Raji (cell line): ENCODE measurements around the gene PGA4.
"Not testable (repeated sequence)": the region's sequence is repeated elsewhere in the genome, so short reads cannot be mapped to it uniquely, and the experiment has no call there.

ENCODE experiments used
- POLR2A ChIP-seq: IDR thresholded peaks from 2 replicates; pipeline ENCODE4 v1.6.1; 2011; ENCODE audit warnings: low read depth, low read length, control low read depth; ENCODE audit not compliant: insufficient read depth

PGA4 gene

DNA sequence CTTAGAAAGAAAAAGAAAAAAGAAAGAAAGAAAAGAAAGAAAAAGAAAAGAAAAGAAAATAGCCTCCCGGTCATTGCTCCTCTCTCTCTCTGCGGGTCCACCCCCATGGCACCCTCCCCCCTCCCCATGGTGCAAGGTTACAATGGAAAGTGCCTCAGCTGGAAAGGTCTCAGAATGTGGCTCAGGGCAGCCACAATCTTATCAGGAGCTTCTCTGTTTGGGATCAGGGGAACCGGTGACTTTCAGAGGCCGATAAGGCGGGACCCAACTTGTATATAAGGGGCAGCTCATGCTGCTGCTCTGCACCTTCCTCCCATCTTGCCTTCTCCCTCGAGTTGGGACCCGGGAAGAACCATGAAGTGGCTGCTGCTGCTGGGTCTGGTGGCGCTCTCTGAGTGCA is at the start of gene PGA4:
TSS of gene PGA4 (plus strand) at position 301 of the 400 bp plus-strand sequence. CDS start at position 355, 54 bp downstream.
- TF ChIP-seq POLR2A: not testable (repeated sequence)

DNA sequence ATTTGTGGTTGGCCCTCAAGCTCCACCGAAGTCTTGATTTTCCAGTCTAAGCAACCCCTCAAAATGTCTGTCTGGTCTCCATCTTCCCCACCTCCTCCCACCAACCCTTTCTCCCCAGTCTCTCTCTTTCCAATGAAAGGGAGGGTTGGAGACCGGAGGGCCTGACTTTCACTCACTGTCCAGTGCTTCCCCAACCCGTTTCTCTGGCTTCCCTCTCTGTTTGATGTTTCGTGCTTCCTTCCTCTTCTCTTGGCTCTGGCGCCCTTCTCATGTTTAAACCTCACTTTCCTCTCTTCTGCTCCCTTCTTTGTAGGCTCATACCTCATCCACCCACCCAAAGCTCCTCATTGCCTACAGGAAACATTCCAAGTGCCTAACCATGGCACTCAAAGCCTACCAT is 49.8 kb upstream of the PGA4 start:
- no peak for TF ChIP-seq POLR2A

DNA sequence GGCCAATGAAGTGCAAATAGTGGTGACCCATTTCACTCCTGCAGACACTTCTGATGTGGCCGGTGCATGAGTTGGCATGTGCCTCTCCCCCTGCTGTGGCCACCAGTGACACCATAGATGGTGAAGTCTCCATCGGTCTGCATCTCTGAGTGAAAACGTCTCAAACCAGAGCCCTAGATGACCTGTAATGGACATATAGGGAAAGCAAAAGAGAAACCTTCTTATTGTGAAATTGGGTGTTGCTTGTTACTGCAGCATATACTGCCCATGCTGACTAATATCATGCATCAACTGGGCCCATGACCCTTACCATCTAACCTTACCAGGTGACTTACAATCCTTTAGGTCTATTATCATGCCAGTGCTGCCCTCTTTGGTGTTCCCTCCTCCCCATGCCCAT is 49.3 kb upstream of the PGA4 start:
- no peak for TF ChIP-seq POLR2A

DNA sequence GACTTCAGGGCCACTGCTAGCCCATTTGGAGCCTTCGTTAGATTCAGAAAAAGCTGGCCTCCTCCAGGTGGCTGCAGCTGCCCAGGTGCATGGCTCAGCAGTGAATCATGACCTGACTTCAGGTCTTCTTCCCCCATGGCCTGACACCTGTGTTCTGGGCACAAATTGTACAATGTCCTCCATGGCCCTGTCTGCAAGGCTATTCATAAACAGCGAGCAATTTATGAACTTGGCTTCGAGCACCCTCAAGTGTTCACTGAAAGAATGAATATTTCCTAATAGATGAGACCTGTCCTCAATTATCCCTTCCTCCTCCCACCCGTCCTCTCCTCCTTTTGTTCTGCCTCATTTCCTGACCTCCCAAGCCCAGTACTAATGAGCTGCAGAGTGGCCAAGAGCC is 48.7 kb upstream of the PGA4 start:
- TF ChIP-seq POLR2A: no peak

DNA sequence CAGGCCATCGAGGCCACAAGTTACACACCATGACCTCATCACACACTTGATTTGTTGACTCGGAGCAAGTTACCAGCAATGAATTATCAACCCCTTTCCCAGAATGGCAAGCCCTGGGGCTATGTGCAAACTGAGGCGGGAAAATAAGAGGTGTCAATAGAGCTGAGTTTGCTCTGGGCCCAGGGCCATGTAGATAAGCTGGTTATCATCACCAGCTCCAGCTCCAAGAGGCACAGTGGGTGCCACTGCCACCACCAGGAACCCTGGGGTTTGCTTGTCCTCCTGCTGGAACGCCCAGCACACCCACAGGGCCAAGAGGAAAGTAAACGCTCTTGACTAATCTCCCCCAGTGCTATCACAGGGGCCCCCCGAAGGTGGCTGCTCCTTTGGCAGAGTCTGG is 47.9 kb upstream of the PGA4 start:
- no peak for TF ChIP-seq POLR2A

DNA sequence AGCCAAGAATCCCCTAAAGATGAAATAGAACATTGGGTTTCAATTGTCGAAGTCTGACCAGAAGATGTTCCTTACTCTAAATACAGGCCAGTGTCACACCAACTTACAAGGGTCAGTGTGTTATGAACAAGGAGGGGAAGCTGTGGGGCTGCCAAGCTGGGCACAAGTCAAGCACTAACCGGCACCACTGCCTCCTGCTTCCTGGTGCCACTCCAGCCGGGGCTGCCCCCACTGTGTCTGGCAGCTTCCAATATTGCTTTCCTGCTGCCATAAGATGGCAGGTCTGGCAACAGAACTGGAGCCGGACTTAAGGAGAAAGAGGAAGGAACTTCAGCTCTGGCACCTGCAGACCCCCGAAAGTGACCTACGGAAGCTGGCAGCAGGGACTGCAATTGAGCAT is 47.2 kb upstream of the PGA4 start:
- TF ChIP-seq POLR2A: no peak

DNA sequence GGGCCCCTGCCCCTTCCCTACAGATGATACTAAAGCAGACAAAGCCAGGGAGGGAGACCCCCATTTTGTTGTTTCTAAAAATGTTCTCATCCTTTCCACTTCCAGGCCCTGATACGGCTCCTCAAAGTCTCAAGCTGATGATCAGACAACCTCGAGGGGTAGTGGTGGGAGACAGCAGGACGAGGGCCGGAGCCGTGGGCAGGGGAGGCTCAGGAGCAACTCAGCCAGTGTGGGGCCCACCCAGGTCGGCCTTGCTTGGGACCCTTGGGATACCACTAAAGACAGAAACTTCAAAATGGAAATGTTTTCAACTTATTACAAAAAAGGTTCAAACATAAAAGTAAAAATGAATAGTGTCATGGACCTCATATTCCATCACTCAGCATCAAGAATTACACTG is 45.7 kb upstream of the PGA4 start:
- no peak for TF ChIP-seq POLR2A

DNA sequence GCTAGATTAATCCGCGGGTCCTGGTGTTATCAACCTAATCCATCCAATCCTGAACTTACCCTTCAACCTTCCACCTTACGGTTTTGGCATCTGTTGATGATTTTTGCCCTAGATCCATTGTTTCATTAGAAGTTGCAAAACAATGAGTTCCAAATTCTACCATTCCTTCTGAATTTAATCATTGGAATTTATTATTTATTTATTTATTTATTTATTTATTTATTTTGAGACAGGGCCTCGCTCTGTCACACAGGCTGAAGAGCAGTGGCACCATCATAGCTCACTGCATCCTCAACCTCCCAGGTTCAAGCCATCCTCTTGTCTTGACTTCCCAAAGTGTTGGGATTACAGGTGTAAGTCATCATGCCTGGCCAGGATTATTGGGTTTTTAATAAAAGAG is 40.7 kb upstream of the PGA4 start:
- TF ChIP-seq POLR2A: no peak

DNA sequence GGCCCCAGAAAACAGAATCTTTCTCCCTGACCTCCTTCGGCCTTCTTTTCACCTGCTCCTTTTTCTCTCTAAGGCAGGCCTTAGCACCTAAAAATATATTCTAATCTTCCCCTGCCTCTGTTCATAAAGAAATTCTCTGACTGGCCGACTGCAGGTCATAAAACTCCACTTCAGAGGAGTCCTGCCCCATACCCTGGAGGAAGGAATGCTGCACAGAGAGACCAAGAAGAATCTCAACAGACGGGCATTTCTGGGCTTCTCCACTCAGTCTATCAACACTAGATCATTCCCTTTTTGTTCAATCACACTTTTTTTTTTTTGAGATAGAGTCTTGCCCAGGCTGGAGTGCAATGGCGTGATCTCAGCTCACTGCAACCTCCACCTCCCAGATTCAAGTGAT is 38.5 kb upstream of the PGA4 start:
- TF ChIP-seq POLR2A: no peak

DNA sequence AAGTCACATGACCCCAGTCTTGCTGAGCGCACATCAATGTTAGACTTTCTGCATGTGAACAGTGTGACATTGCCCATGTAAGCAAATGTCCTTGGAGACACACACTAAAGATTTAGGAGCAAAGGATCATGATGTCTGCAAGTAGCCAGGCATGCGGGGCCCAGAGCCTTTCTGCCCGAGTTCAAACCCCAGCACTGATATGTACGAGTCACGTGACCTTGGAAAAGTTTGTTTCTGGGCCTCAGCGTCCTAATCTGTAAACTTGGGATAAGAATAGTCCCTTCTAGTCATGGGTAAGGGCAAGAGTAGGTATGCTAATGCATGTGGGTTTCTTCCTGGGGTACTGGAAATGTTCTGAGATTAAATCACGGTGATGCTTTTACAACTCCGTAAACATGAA is 35.6 kb upstream of the PGA4 start:
- TF ChIP-seq POLR2A: no peak

DNA sequence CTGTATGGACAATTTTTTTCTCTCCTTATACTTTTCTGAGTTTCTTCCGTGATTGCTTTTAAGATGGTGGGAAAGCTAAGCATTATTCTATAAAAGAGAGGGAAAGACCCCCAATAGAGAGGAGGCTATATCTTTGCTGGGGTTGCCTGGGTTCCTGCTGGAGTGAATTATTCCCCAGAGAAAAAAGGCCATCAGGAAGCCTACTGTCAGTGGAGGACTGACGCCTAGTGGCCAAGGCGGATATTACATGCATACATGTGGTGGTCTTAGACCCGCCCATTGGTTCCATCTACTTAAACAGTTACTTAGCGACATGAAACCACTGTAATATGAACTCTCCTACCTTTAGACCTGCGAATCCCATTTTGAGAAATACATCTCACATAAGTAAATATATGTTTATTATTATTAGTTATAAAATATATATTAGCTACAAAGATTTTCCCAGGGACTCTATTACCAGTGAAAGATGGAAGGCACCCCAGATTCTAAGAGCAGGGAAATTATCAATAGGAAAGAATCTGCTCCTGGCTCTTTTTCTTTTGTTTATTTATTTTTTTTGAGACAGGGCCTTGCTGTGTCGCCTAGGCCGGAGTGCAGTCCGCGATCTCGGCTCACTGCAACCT is 34.5 kb upstream of the PGA4 start:
- TF ChIP-seq POLR2A: no peak

DNA sequence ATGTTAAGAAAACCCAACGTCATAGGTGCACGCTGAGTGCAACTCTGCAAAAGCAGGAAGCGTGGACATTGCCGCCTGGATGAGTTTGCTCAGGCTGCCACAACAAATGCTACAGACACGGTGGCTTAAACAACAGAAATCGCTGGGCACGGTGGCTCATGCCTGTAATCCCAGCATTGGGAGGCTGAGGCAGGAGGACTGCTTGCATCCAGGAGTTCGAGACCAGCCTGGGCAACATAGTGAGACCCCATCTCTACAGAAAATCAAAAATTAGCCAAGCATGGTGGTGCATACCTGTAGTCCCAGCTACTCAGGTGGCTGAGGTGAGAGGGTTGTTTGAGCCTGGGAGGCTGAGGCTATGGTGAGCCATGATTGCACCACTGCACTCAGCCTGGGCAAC is 32.2 kb upstream of the PGA4 start:
- TF ChIP-seq POLR2A: no peak

DNA sequence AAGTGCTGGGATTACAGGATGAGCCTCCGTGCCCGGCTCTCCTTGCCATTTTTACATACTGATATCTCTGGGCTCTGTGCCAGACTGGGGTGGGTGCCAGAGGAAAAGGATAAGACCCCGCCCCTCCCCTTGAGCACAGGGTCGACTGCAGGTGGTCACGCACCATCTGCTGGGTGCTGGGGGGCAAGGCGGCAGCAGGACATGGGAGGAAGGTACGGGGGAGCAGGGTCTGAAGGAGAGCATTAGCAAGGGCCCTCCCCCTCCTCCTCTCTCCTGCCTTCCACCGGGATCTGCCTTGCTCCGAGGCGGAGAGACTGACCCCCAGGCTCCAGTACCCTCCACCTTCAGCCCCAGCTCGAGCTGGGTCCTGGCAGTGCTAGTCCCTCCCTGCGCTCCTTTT is 28.6 kb upstream of the PGA4 start:
- TF ChIP-seq POLR2A: no peak

DNA sequence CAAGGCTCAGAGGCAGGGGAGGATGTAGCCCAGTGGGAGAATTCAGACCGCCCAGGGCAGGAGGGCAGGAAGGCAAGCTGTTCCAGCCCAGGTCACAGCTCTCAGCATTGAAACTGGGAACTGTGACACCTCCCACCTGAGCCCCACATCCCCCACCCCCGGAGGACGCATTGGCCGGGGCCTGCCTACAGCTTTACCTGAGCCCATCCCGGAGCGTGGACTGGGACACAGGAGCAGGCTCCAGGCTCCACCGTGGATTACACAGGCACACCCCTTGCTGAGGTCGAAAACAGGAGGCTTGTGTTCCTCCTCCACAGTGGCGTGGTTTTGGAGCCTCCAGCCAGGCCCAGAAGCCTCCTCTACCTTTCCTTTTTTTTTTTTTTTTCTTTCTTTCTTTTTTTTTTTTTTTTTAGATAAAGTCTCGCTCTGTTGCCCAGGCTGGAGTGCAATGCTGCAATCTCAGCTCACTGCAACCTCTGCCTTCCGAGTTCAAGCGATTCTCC is 27.9 kb upstream of the PGA4 start:
- no peak for TF ChIP-seq POLR2A

DNA sequence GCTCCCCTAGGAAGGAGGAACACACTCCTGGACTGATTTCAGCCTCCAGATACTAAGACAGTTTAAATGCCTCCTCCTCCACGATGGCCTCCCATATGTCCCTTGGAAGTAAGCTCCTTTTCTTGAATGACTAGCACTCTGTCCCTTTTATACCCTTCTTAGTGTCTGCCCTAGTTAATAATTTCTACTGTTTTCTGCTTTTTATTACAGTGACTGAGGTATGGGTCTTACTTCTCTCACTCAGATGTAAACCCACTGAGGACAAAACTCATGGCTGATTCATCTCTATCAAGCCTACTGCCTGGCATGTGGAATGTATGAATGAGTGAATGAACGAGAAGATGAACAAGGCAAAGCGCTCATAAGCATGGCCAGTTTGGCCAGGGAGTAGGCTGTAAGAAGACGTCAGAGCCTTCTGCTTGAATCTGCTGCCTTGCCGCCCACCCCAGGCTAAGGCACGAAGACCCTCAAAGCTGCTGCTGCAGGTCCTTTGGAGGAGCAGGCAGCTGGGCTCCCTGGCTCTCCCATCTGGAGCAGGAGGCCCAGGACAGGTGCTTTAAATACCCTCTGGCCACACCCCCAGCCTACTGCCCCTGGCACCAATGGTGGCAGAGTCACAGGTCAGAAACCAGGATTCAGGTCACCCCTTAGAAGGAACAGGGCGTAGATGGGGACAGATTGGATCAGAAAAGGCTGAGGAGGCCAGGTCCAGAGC is 27.0 kb upstream of the PGA4 start:
- TF ChIP-seq POLR2A: no peak

DNA sequence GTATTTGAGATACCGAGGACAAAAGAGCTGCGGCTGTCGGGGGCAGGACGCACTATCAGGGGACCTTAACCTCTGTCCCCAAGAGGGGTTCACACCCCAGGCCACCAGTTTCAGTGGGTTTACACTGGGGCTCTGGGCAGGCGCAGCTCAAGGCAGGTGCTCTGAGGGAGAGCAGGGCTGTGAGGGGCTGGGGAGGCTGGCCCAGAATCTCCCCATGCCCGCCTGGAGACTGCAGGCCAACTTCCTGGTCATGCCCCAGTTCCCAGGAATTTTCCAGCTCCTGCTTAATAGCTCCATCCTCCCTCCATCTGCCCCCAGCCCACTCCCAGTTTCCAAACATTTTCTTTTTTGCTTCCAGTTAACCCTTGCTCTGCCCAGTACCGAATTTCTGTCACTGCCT is 26.4 kb upstream of the PGA4 start:
- no peak for TF ChIP-seq POLR2A

DNA sequence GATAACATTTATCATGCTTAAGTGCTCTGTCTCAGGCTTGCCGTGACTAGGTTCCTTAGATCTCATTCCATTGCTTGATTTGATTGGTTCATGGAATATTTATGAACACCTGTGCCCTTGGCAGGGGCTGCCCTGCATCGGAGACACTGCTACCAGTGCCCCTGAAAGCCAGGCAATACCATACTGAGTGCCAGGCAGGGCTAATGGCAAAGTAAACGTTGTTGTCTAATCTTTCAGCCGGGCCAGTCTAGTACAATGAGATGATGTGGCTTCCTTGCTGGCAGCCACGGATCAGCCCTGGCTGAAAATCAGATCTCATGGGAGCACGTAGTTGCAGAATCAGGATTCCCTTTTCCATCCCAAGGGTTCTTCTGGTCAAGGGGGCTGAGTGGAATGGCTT is 23.8 kb upstream of the PGA4 start:
- no peak for TF ChIP-seq POLR2A

DNA sequence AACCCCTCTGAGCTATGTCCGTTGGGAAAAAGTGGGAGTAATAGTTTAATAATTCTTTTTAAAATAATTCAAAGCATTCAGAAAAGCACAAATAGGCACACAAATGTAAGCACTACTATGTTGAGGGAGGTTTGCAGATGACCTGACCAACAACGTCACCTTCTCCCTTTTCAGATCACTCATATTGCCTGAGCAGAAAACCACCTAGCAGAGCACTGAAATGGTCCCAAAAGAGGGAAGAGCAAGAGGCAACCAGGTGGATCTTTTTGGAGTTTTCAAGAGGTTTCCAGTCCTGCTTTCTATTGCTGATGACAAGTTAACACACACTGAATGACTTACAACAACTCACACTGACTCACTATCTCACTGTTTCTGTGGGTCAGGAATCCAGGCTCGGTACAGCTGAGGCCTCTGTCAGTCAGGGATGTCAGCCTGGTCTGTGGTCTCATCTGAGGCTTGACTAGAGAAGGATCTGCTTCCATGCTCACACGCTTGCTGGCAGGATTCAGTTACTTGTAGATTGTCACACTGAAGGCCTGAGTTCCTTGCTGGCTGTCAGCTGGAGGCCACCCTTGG is 23.1 kb upstream of the PGA4 start:
- TF ChIP-seq POLR2A: no peak
